Trophoblast cell (in vitro differentiated cells and primary cell): ENCODE data around the gene GATB.
A peak's percentile ranks its signal among the peaks of the same experiment; 100 is the strongest.

ENCODE experiments used
- DNase-seq, 2 donors: peaks; one replicate each; pipeline ENCODE4 v3.0.0-alpha.2; 2016
- H2AFZ ChIP-seq: 2 replicates; pipeline ENCODE4 v1.6.1; 2013; ENCODE audit warnings: low read length, moderate library complexity, mild to moderate bottlenecking; ENCODE audit not compliant: insufficient read depth, poor library complexity
- H2AK5ac ChIP-seq: 2 replicates; pipeline ENCODE4 v1.6.1; 2013; ENCODE audit warnings: mild to moderate bottlenecking, low read length
- H2BK120ac ChIP-seq: 2 replicates; pipeline ENCODE4 v1.6.1; 2013; ENCODE audit warnings: low read length, mild to moderate bottlenecking, moderate library complexity; ENCODE audit not compliant: insufficient read depth, poor library complexity
- H2BK12ac ChIP-seq: 2 replicates; pipeline ENCODE4 v1.6.1; 2013; ENCODE audit warnings: mild to moderate bottlenecking, low read length, moderate library complexity
- H2BK5ac ChIP-seq: 2 replicates; pipeline ENCODE4 v1.6.1; 2013; ENCODE audit warnings: low read length, low read depth, moderate library complexity, mild to moderate bottlenecking; ENCODE audit not compliant: poor library complexity
- H3K14ac ChIP-seq: 2 replicates; pipeline ENCODE4 v1.6.1; 2013; ENCODE audit warnings: mild to moderate bottlenecking, low read length
- H3K18ac ChIP-seq: 2 replicates; pipeline ENCODE4 v1.6.1; 2013; ENCODE audit warnings: mild to moderate bottlenecking, low read length
- H3K23ac ChIP-seq: 2 replicates; pipeline ENCODE4 v1.6.1; 2013; ENCODE audit warnings: low read length
- H3K27ac ChIP-seq: 2 replicates; pipeline ENCODE4 v1.5.1; 2013; ENCODE audit warnings: low read depth, mild to moderate bottlenecking, inconsistent platforms, low read length, moderate library complexity
- H3K27me3 ChIP-seq: 2 replicates; pipeline ENCODE4 v1.6.1; 2013; ENCODE audit warnings: inconsistent platforms, mild to moderate bottlenecking, low read length, moderate library complexity; ENCODE audit not compliant: insufficient read depth
- H3K36me3 ChIP-seq, 2 experiments: 1 replicate in 1 of 2; 2 replicates in 1 of 2; pipeline ENCODE4 v1.6.1; 2013; ENCODE audit warnings: low read length in 2 of 2, mild to moderate bottlenecking in 2 of 2, moderate library complexity in 1 of 2; ENCODE audit not compliant: insufficient read depth in 2 of 2, control insufficient read depth in 1 of 2
- H3K4ac ChIP-seq: 2 replicates; pipeline ENCODE4 v1.6.1; 2013; ENCODE audit warnings: low read depth, mild to moderate bottlenecking, low read length, moderate library complexity
- H3K4me1 ChIP-seq, 2 experiments: 1 replicate in 1 of 2; 2 replicates in 1 of 2; pipeline ENCODE4 v1.6.1; 2013; ENCODE audit warnings: low read length in 2 of 2, mild to moderate bottlenecking in 2 of 2, moderate library complexity in 1 of 2; ENCODE audit not compliant: insufficient read depth in 2 of 2, control insufficient read depth in 1 of 2
- H3K4me2 ChIP-seq: 2 replicates; pipeline ENCODE4 v1.6.1; 2013; ENCODE audit warnings: inconsistent platforms, mild to moderate bottlenecking, low read length, moderate library complexity
- H3K4me3 ChIP-seq: 2 replicates; pipeline ENCODE4 v1.5.1; 2013; ENCODE audit warnings: mild to moderate bottlenecking, low read depth, low read length, inconsistent platforms
- H3K79me1 ChIP-seq: one replicate; pipeline ENCODE4 v1.6.1; 2013; ENCODE audit warnings: low read length
- H3K79me2 ChIP-seq: 2 replicates; pipeline ENCODE4 v1.6.1; 2013; ENCODE audit warnings: low read length, mild to moderate bottlenecking; ENCODE audit not compliant: control insufficient read depth, insufficient read depth, poor library complexity
- H3K9ac ChIP-seq: 2 replicates; pipeline ENCODE4 v1.6.1; 2013; ENCODE audit warnings: mild to moderate bottlenecking, low read length
- H3K9me3 ChIP-seq: 2 replicates; pipeline ENCODE4 v1.6.1; 2013; ENCODE audit warnings: low read depth, mild to moderate bottlenecking, control low read depth, inconsistent platforms, low read length; ENCODE audit not compliant: insufficient read depth
- H4K12ac ChIP-seq: 2 replicates; pipeline ENCODE4 v1.6.1; 2013; ENCODE audit warnings: low read depth, mild to moderate bottlenecking, low read length, moderate library complexity
- H4K8ac ChIP-seq: 2 replicates; pipeline ENCODE4 v1.6.1; 2013; ENCODE audit warnings: low read depth, mild to moderate bottlenecking, low read length, moderate library complexity
- H4K91ac ChIP-seq: one replicate; pipeline ENCODE4 v1.6.1; 2013; ENCODE audit warnings: low read depth, mild to moderate bottlenecking, low read length, moderate library complexity
- WGBS: extraction: QIAGEN DNeasy Blood & Tissue Kit; methylation state at CpG from one replicate; pipeline ENCODE4 v1.1.7; 2013; ENCODE audit warnings: missing lambda C conversion rate; ENCODE audit not compliant: insufficient read length, insufficient coverage; ENCODE audit errors: extremely low coverage; 5-methylcytosine and 5-hydroxymethylcytosine counted together

Gene GATB

GRCh38 chr4:151626751-151627150, 134.1 kb downstream of the GATB start:
- Histone ChIP-seq H3K4ac (no peak overlapping the region), H4K8ac (no peak overlapping the region), H4K91ac (no peak overlapping the region), H3K27me3 (no peaks in the 10 kb centered on the region), H3K9me3 (no peaks in the 10 kb centered on the region), H3K4me2 (no peak overlapping the region), H2BK5ac (no peak overlapping the region), H3K27ac (no peak overlapping the region), H3K18ac (no peak overlapping the region), H3K23ac (no peak overlapping the region), H3K4me3 (no peak overlapping the region), H3K14ac (no peak overlapping the region), H2BK12ac (no peak overlapping the region), H2AK5ac (no peak overlapping the region), H3K79me1 (peaks cover 2% of the 10 kb centered on the region), H2BK120ac (no peak overlapping the region), H3K9ac (no peak overlapping the region), H3K4me1 (peaks cover 8 to 12% of the 10 kb centered on the region in 2 experiments), H2AFZ (no peak overlapping the region), H4K12ac (no peak overlapping the region), H3K79me2 (no peaks in the 10 kb centered on the region), H3K36me3 (no peaks in the 10 kb centered on the region)
- no peak for DNase-seq
- no CpG with 5 or more reads among the region's 3 CpGs for WGBS

GRCh38 chr4:151626228-151626627, 134.6 kb downstream of the GATB start:
- H4K91ac ChIP-seq, result no peak overlapping the region
- no peak overlapping the region for H3K27ac ChIP-seq
- no peaks in the 10 kb centered on the region for H3K36me3 ChIP-seq
- H2BK12ac ChIP-seq, result no peak overlapping the region
- no peak overlapping the region for H4K8ac ChIP-seq
- WGBS, result no CpG with 5 or more reads among the region's 3 CpGs
- H3K9me3 ChIP-seq, result no peaks in the 10 kb centered on the region
- no peak overlapping the region for H3K4me2 ChIP-seq
- H3K14ac ChIP-seq, result no peak overlapping the region
- no peak overlapping the region for H3K9ac ChIP-seq
- H2BK5ac ChIP-seq, result no peak overlapping the region
- H2AFZ ChIP-seq, result no peak overlapping the region
- no peak overlapping the region for H2BK120ac ChIP-seq
- no peak overlapping the region for H4K12ac ChIP-seq
- no peak overlapping the region for H3K4me3 ChIP-seq
- H3K23ac ChIP-seq, result no peak overlapping the region
- H3K79me2 ChIP-seq, result no peaks in the 10 kb centered on the region
- no peak overlapping the region for H3K4ac ChIP-seq
- H3K27me3 ChIP-seq, result no peaks in the 10 kb centered on the region
- H3K18ac ChIP-seq, result no peak overlapping the region
- H2AK5ac ChIP-seq, result no peak overlapping the region
- peaks cover 2% of the 10 kb centered on the region for H3K79me1 ChIP-seq
- DNase-seq, result no peak
- H3K4me1 ChIP-seq, result peaks cover 8 to 12% of the 10 kb centered on the region in 2 experiments

- Histone ChIP-seq H3K36me3 (no peaks in the 10 kb centered on the region), H3K79me2 (no peaks in the 10 kb centered on the region), H3K27ac (no peak overlapping the region), H2AFZ (no peak overlapping the region), H3K79me1 (peaks cover 2% of the 10 kb centered on the region), H3K4me2 (no peak overlapping the region), H2BK5ac (no peak overlapping the region), H3K4ac (no peak overlapping the region), H3K9ac (no peak overlapping the region), H3K4me1 (peaks cover 10 to 14% of the 10 kb centered on the region in 2 experiments), H3K27me3 (no peaks in the 10 kb centered on the region), H3K14ac (no peak overlapping the region), H4K12ac (no peak overlapping the region), H2BK120ac (no peak overlapping the region), H3K9me3 (no peaks in the 10 kb centered on the region), H3K18ac (no peak overlapping the region), H2BK12ac (peak overlapping the region; percentile 47), H4K8ac (no peak overlapping the region), H3K23ac (no peak overlapping the region), H3K4me3 (no peak overlapping the region), H2AK5ac (no peak overlapping the region), H4K91ac (no peak overlapping the region)
- WGBS, result no CpG with 5 or more reads among the region's 14 CpGs
- peak in 1 of 2 donors; percentile 21 for DNase-seq
Measured at GRCh38 chr4:151624626-151625565, 135.9 kb downstream of the GATB start.
